Neural progenitor cell (in vitro differentiated cells): ENCODE results near the gene DHH.

Experiments
- CTCF ChIP-seq: fragments of 200-600 bp; sonication (generic); IDR thresholded peaks from 2 replicates; pipeline ENCODE4 v1.5.1; 2017; ENCODE audit warnings: antibody characterized with exemption, mild to moderate bottlenecking
- EZH2 ChIP-seq: fragments of 200-600 bp; sonication (generic); IDR thresholded peaks from 2 replicates; pipeline ENCODE4 v1.6.1; 2017; ENCODE audit warnings: antibody characterized with exemption, mild to moderate bottlenecking, moderate library complexity
- EZH2phosphoT487 ChIP-seq: fragments of 200-600 bp; sonication (generic); IDR thresholded peaks from 2 replicates; pipeline ENCODE4 v1.6.1; 2017; ENCODE audit warnings: antibody characterized with exemption

- TF ChIP-seq EZH2 (no peak), CTCF (no peak), EZH2phosphoT487 (no peak)
Observed at GRCh38 chr12:49054524-49054923, 40.1 kb downstream of the DHH start.
